Mesangial cell (primary cell): ENCODE data around the gene TRPV2. TPM values are rescaled to one million over a fixed set of nuclear protein-coding genes. Genes with fewer than 3 reads are reported as not detected.

Experiments used
- total RNA-seq: library from RNA; depleted of rRNA; stranded (reverse); fragments of >200 nt; gene quantifications from 2 replicates; pipeline ENCODE4 v1.2.3, GENCODE V29; 2015

Gene TRPV2
- total RNA-seq = 36.8 TPM in 2 replicates

GRCh38 chr17:16415031-16415924 is at the start of gene TRPV2:
TSS of gene TRPV2 (plus strand) at chr17:16415571. CDS start at chr17:16417669, 2,098 bp downstream.

GRCh38 chr17:16380640-16381495 is 34.5 kb upstream of the TRPV2 start, which contains the start of gene UBB:
TSS of gene UBB (plus strand) at chr17:16381091. CDS start at chr17:16381908, 817 bp downstream.

Other genes starting within 250 kb of the TRPV2 start
- gene NCOR1, start 200.0 kb upstream of the TRPV2 start, total RNA-seq = 97.4 and 124 TPM in 2 replicates
- 17.6 and 24.5 TPM in 2 replicates for gene PIGL, start 198.4 kb upstream of the TRPV2 start, total RNA-seq
- gene CENPV, start 62.1 kb upstream of the TRPV2 start, total RNA-seq = 40.6 and 99.1 TPM in 2 replicates
- gene UBB, start 34.5 kb upstream of the TRPV2 start, total RNA-seq = 1,057 and 1,236 TPM in 2 replicates
- gene LRRC75A, start 76.6 kb downstream of the TRPV2 start, total RNA-seq = 1.5 TPM in 1 of 2 replicates, not detected in the other
- gene ZNF287, start 153.6 kb downstream of the TRPV2 start, total RNA-seq = 6.0 and 6.3 TPM in 2 replicates
- 2.3 and 3.9 TPM in 2 replicates for gene ZNF624, start 238.3 kb downstream of the TRPV2 start, total RNA-seq